SIG-M5 treated with dmso at 0.1 percent for 504 hours (cell line): ENCODE results near the gene SEC22C.
"Not testable (repeated sequence)": the region's sequence is repeated elsewhere in the genome, so short reads cannot be mapped to it uniquely, and the experiment has no call there.

Experiments used
- DNase-seq: peaks from one replicate; lab custom pipeline; 2025; ENCODE audit not compliant: unreplicated experiment; lab: John Stamatoyannopoulos, UW

The SEC22C gene

DNA sequence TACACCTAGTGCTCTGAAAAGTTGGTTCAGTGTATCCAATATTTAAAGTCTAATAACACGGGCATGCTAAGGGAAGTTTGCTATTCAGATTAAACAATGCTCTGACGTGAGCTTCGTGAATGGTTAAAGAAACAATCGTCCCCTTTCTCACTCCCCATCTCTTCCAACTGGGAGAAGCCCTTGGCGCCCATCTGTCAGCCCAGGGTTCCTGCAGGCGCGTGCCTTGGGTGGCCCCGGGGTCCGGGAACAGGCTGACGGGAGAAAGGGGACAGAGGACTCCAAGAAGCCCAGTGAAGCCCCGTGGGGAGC lies 413 bp downstream of the SEC22C start:
- peak; percentile 29 for DNase-seq

DNA sequence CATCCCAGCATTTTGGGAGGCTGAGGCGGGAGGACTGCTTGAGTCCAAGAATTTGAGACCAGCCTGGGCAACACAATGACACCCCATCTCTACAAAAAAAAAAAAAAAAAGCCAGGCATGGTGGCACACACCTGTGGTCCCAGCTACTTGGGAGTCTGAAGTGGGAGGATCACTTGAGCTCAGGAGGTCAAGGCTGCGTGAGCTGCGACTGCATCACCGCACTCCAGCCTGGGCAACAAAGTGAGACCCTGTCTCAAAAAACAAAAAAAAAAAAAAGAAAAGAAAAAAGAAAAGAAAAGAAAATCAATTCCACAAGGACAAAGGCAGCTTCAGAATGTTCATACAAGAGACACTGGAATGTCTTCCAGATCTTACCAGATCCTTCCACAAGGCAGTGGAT lies 2.4 kb downstream of the SEC22C start:
- not testable (repeated sequence) for DNase-seq

DNA sequence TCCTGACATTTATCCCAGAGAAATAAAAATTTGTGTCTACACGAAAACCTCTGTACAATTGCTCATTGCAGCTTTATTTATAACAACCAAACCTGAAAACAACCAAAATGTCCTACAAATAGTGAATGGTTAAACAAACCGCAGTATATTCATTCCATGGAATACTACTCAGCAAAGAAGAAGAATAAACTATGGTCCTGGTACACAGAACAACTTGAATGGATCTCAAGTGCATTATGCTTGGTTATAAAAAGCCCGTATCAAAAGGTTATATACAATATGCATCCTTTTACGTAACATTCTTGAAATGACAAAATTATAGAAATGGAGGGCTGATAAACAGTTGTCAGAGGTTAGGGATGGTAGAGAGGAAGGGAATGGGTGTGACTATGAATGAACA lies 3.7 kb downstream of the SEC22C start:
- DNase-seq: no peak

DNA sequence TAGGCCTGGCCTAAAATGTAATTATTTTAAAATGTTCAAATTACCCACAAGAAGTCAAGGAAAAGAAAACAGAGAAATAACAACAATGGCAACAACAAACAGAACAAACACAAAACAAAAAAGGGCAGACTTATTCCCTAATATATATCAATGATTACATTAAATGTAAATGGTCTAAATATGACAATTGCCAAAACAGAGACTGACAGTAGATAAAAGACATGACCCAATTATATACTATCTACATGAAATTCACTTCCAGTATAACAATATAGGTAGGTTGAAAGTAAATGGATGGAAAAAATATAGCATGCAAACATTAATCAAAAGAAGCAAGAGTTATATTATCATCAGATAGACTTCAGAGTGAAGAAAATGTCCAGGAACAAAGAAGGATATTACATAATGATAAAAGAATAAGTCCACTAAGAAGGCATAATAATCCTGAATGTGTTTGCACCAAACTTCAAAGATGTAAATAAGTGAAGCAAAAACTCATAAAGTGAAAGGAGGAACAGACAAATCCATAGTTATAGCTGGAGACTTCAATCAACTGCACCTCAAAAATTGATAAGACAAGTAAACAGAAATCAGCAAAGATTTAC lies 6.5 kb downstream of the SEC22C start:
- no peak for DNase-seq

DNA sequence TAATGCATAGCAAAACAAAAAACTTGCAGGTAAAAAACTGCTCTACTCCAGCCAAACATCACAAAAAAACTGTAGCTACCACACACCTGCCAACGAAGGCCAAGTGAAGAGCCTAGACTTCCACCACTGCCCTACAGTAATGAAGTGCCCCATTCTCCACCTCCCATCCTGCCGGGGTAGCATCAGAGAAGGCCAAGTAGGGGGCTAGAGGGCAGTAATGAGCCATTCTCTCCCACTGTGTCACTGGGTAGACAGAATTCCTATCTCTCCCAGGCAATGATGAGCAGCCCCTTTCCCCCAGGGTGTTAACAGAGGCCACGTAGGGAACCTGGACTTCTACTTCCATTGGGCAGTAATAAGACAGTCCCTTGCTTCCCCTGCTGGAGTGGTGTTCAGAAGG lies 9.5 kb downstream of the SEC22C start:
- DNase-seq: no peak

DNA sequence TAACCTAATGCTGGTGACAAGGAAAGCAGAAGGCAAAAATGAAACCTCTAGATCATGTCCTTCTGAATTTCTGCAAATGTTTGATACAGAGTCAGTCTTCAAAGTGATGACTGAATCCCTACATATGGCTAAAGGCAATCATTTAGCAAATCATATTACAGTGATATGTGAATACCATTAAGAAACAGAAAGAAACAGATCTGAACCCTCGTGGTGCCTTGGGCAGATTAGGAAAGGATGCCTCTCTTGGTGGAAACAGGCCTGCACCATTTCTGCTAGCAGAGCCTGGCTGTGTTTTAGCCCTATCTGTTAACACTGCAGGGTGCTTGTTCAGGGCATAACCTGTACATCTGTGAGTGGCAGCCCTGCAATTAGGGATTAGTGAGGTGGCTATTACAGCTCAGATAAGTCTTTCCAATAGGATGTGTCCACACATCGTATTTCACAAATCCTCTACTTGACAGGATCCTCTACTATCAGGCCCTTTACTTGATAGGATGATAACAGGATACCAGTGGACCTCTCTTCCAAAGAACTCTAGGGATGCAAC lies 12.1 kb downstream of the SEC22C start:
- DNase-seq: no peak

DNA sequence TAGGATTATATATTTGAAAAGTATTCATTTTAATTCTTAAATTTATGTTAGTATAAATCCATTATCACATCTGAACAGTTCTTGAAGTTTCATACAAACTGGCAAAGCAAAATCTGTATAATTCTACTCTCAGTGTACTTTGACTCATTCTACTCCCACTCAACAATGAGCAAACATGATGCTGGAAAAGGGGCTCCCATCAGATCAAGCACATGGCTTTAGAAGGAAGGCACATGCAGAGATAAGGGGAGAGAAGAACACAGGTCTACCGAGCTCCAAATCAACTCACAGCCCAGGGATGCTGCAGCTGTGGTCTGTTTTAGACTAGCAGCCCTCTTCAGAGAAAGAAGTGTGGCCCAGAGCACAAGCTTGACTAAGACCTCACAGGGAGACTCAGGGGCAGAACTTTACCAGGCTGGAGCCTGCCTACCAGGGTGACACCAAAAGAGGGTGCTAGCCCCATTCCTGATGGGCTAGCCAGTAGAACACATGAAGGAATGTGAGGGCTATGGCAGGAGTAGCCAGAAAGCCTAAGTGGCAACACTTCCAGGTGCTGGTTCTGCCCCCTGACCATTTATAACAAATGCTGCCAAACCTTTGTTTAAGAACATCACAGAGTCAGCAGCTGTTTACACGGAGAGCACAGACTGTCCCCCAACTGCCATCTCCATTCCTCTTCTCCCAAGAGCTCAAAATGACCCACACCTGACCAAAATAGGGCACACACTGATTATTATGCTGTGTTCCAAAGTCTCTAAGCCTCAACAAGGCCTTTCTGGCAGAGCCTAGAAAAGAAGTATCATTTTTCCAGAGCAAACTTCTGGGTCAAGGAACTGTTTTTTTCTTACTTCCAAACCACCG lies 19.5 kb downstream of the SEC22C start:
- no peak for DNase-seq

DNA sequence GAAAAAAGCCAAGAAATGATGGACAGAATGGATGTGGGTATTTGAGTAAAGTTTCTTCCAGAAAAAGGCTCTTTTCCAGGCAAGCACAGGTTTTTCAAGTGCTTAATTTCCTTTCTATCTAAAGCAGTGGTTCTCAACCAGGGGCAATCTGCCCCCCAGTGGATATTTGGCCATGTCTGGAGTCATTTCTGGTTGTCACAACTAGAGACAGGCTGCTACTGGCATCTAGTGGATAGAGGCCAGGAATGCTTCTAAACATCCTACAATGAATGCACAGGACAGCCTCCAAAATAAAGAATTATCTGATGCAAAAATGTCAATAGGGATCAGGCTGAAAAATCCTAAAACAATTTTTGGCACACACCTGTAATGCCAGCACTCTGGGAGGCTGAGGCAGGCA lies 23.9 kb downstream of the SEC22C start:
- peak; percentile 42 for DNase-seq

DNA sequence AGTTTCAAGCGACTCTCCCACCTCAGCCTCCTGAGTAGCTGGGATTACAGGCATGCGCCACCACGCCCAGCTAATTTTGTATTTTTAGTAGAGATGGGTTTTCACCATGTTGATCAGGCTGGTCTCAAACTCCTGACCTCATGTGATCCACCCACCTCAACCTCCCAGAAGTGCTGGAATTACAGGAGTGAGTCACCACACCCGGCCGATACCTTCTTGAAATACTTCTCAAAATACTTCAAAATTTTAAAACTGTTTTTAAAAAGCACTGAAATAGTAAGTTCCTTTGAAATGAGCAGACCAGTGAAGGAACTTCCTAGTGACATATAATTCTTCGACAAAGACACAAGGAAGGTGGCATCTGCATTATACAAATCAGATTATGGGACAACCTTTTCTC lies 24.9 kb downstream of the SEC22C start:
- DNase-seq: not testable (repeated sequence)

DNA sequence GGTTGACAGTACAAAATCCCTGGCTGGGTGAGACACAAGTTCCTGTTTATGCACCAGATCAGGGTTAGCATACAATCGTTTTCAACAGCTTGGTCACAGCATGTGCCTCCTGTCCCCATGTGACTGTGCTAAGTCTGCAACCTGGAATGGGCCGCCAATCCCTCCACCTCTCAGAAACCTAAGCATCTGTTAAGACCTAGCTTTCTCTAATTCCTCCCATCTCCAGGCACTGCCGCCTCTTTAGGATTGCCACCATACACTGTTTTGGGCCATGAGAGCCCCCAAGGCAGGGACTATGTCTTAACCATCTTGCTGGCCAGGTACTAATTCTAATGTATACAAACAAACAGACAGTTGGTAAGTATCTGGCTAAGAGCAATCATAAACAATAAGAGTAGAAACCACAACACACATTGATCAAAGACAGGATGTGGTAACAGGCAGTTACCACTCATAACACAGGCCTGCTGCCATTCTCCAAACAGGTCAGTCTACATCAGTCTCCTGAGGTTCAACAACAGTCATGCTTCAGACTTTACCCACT lies 25.6 kb downstream of the SEC22C start:
- DNase-seq: no peak

DNA sequence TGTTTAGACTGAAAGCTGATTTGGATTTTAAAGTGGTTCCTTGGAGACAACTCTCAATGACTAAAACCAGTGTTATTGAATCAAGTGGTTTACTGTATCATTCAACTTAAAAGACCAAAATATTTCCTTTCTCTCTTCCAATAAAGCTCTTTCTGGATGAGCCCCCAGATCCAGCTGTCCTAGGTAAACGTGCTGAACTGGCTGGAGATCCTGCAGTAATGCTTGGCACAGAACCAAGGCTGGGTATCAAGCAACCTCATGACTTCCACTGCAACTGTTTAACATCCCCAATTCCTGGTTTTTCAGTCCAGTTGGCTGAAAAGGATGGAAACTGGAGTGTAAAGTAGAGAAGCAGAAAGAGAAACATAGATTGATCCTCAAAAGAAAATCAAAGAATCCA lies 28.9 kb downstream of the SEC22C start:
- no peak for DNase-seq

DNA sequence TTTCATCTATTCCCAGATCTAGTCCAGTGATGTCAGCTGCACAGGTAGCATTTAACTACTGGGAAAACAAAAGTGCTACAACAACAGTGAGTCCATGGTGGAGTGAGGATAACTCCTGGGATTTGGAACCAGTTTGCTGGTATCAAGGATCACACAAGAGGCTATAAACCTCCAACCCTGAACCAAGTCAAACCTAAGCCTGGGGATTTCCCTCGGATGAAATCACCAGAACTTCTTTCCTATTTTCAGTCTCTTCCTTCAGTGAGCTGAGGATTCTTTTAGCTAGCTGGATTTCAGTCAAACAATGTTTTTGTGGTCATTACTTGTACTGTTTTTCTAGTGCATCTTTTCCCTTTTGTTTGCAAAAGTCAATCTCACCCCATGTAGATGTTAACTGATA lies 31.5 kb downstream of the SEC22C start:
- no peak for DNase-seq

DNA sequence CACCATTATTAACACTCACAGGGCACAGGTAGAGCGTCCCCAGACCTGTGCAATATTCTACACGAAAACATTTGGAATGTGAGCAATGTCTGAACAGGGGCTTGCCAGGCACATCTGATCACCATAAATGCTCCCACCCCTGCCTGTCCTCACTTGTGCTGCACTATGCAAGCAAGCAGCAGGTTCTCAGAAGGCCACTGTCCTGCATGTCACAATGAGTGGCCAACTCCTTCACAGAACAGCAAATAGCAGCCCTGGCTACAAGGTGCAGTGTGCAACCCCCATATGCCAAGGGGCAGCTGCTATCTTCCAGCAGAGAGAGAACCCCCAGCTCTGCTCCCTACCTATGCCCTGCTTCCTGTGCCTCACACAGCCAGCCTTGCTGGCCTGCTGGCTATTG lies 32.6 kb downstream of the SEC22C start:
- no peak for DNase-seq

DNA sequence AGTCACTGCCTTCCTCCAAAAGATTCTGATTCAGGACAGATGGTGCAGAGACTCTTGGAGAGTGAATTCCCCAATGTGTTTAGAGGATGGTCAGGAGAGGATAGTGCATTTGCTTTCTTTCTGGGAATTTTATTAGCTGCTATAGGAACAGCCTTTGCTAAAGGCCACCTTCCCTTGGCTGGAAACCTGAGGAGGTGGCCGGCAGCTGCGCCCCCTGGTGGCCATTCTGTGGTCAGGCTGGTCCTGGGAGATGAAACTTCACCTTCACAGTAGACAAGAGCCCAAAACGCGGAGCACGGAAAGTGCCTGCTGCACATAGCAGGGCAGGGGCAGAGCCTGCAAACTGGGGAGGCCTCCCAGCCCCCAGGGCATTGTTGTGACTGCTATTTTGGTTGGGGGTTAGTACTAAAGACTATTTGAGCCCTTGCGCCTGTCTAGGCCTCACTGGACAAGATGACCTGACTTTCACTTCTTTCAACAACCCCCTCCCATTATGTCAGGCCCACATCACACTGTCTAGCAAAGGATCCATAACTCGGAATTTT lies 34.3 kb downstream of the SEC22C start:
- peak; percentile 20 for DNase-seq

DNA sequence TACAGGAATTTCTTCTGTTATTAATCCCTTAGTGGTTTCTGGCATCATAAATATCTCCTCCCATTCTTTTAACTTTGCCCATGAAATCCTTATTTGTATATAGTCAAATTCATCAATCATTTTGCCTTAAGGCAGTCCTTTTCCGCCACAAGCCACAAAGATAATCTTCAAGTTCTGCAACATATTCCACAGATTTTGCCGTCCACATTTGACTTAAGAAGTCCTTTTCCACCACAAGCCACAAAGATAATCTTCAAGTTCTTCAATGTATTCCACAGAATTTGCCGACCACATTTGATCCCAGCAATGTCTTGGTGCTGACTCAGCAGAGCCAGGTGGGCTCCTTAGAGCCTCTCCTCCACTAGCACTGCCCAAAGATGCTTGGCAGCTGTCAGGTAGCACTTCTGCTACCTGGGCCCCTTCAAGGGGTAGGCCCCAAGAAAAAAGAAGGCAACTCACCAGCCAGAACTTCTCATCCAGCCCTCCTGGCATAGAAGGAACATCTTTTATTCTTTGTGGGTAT lies 35.0 kb downstream of the SEC22C start:
- no peak for DNase-seq

DNA sequence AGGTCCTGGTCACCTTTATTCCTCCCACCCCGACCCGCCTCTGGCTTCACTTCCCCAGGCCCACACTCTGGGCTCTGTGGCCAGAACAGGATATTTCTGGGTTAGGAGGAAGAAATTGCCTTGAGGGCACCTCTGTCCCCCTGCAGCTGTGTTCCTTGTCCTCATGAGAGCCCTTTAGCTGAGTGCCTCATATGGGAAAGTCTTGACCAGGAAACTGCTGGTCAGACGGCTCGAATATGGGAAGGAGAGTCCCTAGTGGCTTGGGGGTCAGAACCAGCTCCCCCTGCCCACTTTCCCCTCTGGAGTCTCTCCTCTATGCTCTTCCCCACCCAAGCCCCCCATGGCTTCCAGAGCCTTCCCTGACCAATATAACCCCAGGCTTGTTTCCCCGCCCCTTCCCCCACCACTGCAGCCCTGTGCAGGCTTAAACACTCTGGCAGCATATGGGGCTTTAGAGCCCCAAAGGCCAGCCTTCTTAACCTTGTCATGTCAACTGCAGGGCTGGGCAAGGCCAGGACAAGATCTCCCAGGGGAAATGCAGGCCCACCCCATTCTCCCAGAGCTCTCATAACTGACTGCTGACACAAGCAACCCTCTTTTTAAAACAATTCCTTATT lies 36.4 kb downstream of the SEC22C start:
- no peak for DNase-seq

DNA sequence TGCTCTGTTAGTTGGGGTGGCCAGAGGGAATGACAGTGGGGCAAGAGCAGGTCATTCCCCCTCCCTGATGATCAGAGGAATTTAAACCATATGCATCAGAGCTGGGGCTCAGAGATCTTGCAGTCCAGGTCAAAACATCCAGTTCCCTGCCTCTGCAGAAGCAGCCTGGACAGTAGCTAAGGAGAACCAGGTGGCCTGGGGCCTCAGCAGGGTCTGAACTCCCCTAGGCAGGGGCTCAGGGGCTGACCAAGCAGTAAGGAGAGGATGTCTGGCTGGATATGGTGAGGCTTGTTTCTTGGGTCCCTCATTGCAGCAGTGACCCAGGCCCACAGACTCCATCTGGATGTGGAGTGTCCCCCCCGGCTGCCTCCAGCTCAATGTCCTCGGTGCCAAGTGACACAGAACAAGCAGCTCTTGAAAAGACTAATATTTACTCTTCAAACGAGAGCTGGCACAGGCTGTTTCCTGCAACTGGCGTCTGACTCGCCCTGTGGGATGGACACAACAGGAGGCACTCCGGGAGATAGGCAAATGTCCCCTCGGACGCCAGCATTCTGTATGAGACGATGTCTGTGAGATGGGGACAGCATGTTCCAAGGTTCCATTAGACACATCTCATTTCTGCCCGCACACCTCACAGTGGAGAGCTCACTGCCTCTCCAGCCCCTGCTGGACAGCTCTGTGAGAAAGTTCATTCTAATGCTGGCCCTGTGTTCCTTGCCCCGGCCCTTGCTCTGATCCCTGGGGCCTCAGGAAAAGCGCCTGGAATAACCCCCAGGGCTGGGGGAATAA lies 37.1 kb downstream of the SEC22C start:
- no peak for DNase-seq

DNA sequence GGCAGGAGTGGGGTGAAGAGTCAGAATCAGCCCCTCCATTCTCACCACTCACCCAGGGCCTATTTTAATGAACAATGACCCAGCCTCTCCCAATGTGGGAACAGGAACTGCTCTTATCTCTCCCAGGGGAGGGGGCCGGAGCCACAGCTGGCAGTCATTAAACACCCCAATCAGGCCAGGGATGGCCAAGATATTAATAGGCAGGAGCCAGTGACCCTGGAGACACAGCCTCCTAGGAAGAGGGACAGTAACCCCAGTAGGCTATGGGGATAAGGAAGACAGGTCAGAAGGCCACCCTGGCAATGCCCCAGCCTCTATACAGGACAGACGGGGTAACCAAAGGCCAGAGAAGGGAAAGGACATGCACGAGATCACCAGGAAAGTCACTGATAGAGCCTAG lies 40.7 kb downstream of the SEC22C start:
- no peak for DNase-seq

DNA sequence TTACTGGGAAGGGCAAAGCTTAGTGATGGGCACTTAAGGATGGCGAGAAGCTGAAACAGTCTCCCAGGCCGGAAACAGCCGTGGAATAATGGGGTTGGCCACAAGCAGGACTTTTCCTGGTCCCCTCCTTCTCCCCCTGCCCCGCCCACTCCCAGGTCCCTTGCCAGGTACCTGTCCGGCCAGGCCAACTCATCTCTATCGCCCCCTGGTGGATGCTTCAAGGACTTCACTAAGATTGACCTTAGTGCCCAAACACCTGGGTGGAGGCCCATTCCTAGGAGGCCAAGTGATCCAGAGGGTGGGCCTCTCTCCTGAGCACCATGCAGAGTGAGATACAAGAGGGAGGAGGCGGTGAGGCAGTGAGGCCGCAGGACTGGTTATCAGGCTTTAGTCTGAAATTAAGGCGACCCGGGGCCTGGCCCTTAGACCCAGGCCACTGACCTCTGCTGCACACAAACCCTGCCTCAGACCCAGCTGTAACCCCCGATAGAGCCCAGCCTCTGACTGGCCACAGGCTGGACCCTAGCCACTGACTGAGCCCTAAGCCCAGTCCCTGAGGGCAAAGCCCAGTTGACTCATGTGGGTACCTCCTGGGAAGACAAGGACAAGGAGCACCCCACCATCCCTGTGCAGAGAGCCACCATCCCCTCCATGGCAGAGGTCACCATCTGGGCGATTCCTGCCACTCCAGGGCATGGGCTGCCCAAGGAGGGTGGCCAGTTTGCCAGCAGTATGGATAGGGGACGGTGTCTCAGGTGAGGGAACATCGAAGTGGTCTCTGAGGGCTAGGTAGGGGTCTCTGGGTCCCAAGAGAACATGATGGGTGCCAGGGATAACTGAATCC lies 41.7 kb downstream of the SEC22C start:
- no peak for DNase-seq

DNA sequence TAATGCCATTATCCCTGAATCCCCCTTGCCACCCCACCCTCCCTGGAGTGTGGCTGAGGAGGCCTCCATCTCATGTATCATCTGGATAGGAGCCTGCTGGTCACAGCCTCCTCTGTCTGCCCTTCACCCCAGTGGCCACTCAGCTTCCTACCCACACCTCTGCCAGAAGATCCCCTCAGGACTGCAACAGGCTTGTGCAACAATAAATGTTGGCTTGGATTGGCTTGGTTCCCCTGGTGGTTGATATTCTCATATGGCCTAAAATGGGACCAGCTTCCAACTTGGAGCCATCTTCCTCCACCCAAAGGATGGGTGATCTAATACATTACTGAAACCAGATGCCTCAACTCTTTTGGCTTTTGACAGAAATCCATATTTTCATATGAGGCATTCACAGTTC lies 44.4 kb downstream of the SEC22C start:
- no peak for DNase-seq
